Lung (tissue), 12 donors: ENCODE results near the gene DOCK10. TPM values are rescaled to one million over a fixed set of nuclear protein-coding genes. Genes with fewer than 3 reads are reported as not detected.

Experiments
- ATAC-seq: fragments of 200-7000 bp; cut with Tn5 transposase; one replicate; pipeline ENCODE4 v1.9.1; 2020; ENCODE audit warnings: moderate number of reproducible peaks; ENCODE audit not compliant: insufficient read depth, low FRiP score
- DNase-seq, 3 donors: peaks; one replicate each; pipeline ENCODE4 v3.0.0-alpha.2; 2013 to 2017
- H3K27ac ChIP-seq, 2 donors: one replicate each; pipeline ENCODE4 v1.5.1; 2013; ENCODE audit warnings: mild to moderate bottlenecking in 2 of 2, moderate library complexity in 2 of 2, control low read depth in 1 of 2, inconsistent platforms in 1 of 2, low read depth in 1 of 2, low read length in 1 of 2
- H3K27me3 ChIP-seq, 3 donors: one replicate each; pipeline ENCODE4 v1.5.1; 2013; ENCODE audit warnings: low read length in 2 of 3; ENCODE audit not compliant: control insufficient read depth in 3 of 3, insufficient read depth in 3 of 3
- H3K36me3 ChIP-seq, 4 donors: one replicate each; pipeline ENCODE4 v1.5.1; 2013; ENCODE audit warnings: low read length in 4 of 4, mild to moderate bottlenecking in 1 of 4, moderate library complexity in 1 of 4; ENCODE audit not compliant: control insufficient read depth in 4 of 4, insufficient read depth in 4 of 4
- H3K4me1 ChIP-seq, 5 donors: one replicate each; pipeline ENCODE4 v1.5.1; 2013; ENCODE audit warnings: low read length in 5 of 5, mild to moderate bottlenecking in 2 of 5, moderate library complexity in 1 of 5; ENCODE audit not compliant: control insufficient read depth in 5 of 5, insufficient read depth in 5 of 5
- H3K4me3 ChIP-seq: one replicate; pipeline ENCODE4 v1.5.1; 2013; ENCODE audit warnings: mild to moderate bottlenecking, control low read depth, moderate library complexity
- H3K9ac ChIP-seq, 2 donors: one replicate each; pipeline ENCODE4 v1.5.1; 2013; ENCODE audit warnings: low read length in 2 of 2, control low read depth in 1 of 2; ENCODE audit not compliant: insufficient read depth in 1 of 2
- H3K9me3 ChIP-seq, 4 donors: one replicate each; pipeline ENCODE4 v1.5.1; 2013; ENCODE audit warnings: low read length in 3 of 4, mild to moderate bottlenecking in 1 of 4, moderate library complexity in 1 of 4; ENCODE audit not compliant: control insufficient read depth in 4 of 4, insufficient read depth in 3 of 4
- CTCF ChIP-seq: IDR thresholded peaks from 2 replicates; pipeline ENCODE4 v1.5.1; 2012; ENCODE audit warnings: mild to moderate bottlenecking; ENCODE audit errors: control extremely low read depth, extremely low read depth
- WGBS, 2 donors: extraction: QIAGEN DNeasy Blood & Tissue Kit; methylation state at CpG; one replicate each; pipeline ENCODE4 v1.1.7; 2013; 5-methylcytosine and 5-hydroxymethylcytosine counted together
- polyA plus RNA-seq, 2 donors: library from polyadenylated mRNA; stranded (reverse); fragments of 200-250 nt; gene quantifications; one replicate each; pipeline ENCODE4 v1.2.1, GENCODE V29; 2013
- total RNA-seq, 2 donors: library from RNA; depleted of rRNA in 1 of 2; stranded (reverse); fragments of >200 nt in 1 of 2; gene quantifications; one replicate each; pipeline ENCODE4 v1.2.1, GENCODE V29; 2014 to 2021
- donor health status: control.
- donor health status: control.
- donor health status: Bipolar disorder and iron deficiency.
- donor health status: healthy.
- donor health status: DM: yes; HTN: yes; CAD: no.

The DOCK10 gene
- total and polyA plus RNA-seq, 4 donors: 3.1 to 39.8 (median 18.0) TPM

DNA sequence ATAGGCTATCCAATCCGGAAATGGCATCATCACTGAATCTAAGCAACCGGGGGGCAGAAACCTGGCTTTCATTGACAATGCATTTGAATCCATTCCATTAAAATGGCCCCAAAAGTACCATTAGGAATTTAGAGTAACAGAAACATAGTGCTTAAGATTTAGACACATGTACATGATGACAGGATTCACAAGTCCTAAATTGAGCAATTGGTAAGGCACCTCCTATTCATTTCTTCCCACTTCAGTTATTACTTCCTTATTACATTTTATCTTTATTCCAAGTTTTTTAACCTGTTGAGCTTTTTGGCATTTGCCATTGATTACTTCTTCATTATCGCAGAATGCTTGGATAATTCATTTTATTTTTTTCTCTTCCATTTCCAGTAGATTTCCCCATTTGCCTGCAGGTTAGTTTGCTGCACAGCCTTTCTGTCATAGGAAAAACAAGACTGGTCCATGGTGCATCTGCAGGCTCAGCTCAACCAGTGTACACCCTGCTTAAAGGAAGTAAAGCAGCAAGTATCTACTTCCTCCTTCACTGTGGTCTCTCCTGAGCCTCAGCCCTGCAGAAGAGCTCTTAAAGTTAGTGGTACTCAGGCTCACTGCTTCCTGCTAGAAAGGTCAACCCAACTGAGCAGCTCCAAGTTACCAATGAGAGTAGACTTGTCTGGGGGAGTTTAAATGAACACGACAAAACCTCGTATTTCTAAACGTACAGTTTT lies 89.2 kb downstream of the DOCK10 start:
- peaks cover 0 to 16% (median 0%) of the 10 kb centered on the region in 5 donors for H3K4me1 ChIP-seq
- ATAC-seq: peak; percentile 70
- H3K27me3 ChIP-seq: no peaks in the 10 kb centered on the region
- no peak overlapping the region for H3K9ac ChIP-seq
- no peak overlapping the region for H3K4me3 ChIP-seq
- H3K9me3 ChIP-seq: no peaks in the 10 kb centered on the region
- TF ChIP-seq CTCF: no peak
- 36 to 57% methylated on average over 6 of the region's 6 CpGs for WGBS, 2 donors
- H3K36me3 ChIP-seq: peaks cover 0 to 4% (median 0%) of the 10 kb centered on the region in 4 donors
- peak overlapping the region in 1 of 2 donors; percentile 47 for H3K27ac ChIP-seq
- no peak for DNase-seq

GRCh38 chr2:224951723-224952481 lies 90.4 kb downstream of the DOCK10 start:
- DNase-seq (no peak), ATAC-seq (no peak)
- peaks cover 0 to 21% (median under 1%) of the 10 kb centered on the region in 5 donors for H3K4me1 ChIP-seq
- no peaks in the 10 kb centered on the region for H3K27me3 ChIP-seq
- no peak for TF ChIP-seq CTCF
- no peaks in the 10 kb centered on the region for H3K9me3 ChIP-seq
- WGBS, 2 donors: 87 to 90% methylated on average over 7 of the region's 7 CpGs
- no peak overlapping the region for H3K9ac ChIP-seq
- no peak overlapping the region for H3K27ac ChIP-seq
- H3K4me3 ChIP-seq: no peak overlapping the region
- H3K36me3 ChIP-seq: peaks cover 0 to 4% (median 0%) of the 10 kb centered on the region in 4 donors

DNA sequence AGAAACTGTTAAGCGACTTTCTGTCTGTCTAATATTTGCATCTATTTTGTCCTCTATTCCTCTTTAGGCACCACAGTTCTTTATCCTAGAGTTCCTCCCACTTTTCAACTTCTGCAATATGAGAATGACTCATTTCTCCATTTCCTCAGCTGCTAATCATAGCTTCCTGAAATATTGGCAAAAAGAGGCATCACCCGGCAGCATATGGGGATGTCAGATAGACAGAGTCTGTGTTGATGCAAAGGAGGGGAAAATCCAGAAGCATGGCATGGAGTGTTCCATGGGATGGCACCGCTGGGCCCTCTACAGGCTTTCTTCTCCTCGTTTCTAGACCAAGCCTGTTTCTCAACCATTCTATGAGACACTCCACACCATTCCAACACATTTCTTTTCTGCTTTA lies 93.4 kb downstream of the DOCK10 start:
- DNase-seq (peak in 1 of 3 donors; percentile 32), ATAC-seq (peak; percentile 44)
- Histone ChIP-seq H3K9ac (no peak overlapping the region), H3K4me3 (no peak overlapping the region), H3K27me3 (no peaks in the 10 kb centered on the region), H3K4me1 (peaks cover 0 to 21% (median 4%) of the 10 kb centered on the region in 5 donors), H3K36me3 (peaks cover 0 to 8% (median 0%) of the 10 kb centered on the region in 4 donors), H3K27ac (no peak overlapping the region), H3K9me3 (no peaks in the 10 kb centered on the region)
- no peak for TF ChIP-seq CTCF
- 18 to 51% methylated on average over 4 of the region's 4 CpGs for WGBS, 2 donors
